B cell (primary cell): ENCODE data around the gene EHBP1L1. TPM values are rescaled to one million over a fixed set of nuclear protein-coding genes. Genes with fewer than 3 reads are reported as not detected.

ENCODE experiments used
- ATAC-seq: fragments of 200-7000 bp; cut with Tn5 transposase; one replicate; pipeline ENCODE4 v1.10.0; 2021; ENCODE audit warnings: low read depth, mild to moderate bottlenecking, moderate number of reproducible peaks, moderate library complexity
- CTCF ChIA-PET: fragments of 350-600 bp; sonication (Branson Sonifier 250); formaldehyde crosslinking; loops from one replicate; lab custom pipeline; 2021; ENCODE audit warnings: antibody characterized with exemption, inconsistent platforms; lab: Charles Lee
- POLR2A ChIA-PET: fragments of 350-600 bp; sonication (Branson Sonifier 250); formaldehyde crosslinking; loops from one replicate; lab custom pipeline; 2021; ENCODE audit warnings: antibody characterized with exemption; lab: Charles Lee
- DNase-seq: peaks from one replicate; pipeline ENCODE4 v3.0.0; 2013
- H2AFZ ChIP-seq: 2 replicates; pipeline ENCODE4 v1.6.1; 2012; ENCODE audit warnings: mild to moderate bottlenecking, low read depth, low read length; ENCODE audit not compliant: insufficient read depth, poor library complexity, severe bottlenecking
- H3K27ac ChIP-seq, 2 donors: 1 replicate in 1 of 2; 2 replicates in 1 of 2; pipeline ENCODE4 v1.5.1; 2012 to 2013; ENCODE audit warnings: low read length in 2 of 2, mild to moderate bottlenecking in 2 of 2, moderate library complexity in 1 of 2
- H3K27me3 ChIP-seq, 4 experiments: fragments of 200-600 bp in 1 of 4; sonication (generic) in 1 of 4; replicated peaks in 1 of 4; 1 replicate in 2 of 4; 2 replicates in 2 of 4; pipeline versions ENCODE4 v1.6.1 to v1.7.0; 2013 to 2016; ENCODE audit warnings: low read length in 3 of 4, mild to moderate bottlenecking in 2 of 4, mixed read lengths in 1 of 4, moderate library complexity in 1 of 4; ENCODE audit not compliant: insufficient read depth in 4 of 4, control insufficient read depth in 3 of 4; ENCODE audit errors: control extremely low read depth in 1 of 4
- H3K36me3 ChIP-seq, 2 experiments: replicated peaks in 1 of 2; 1 replicate in 1 of 2; 2 replicates in 1 of 2; pipeline versions ENCODE4 v1.6.1 to v1.7.1; 2013; ENCODE audit warnings: low read length in 1 of 2; ENCODE audit not compliant: insufficient read depth in 2 of 2, control insufficient read depth in 1 of 2; ENCODE audit errors: control extremely low read depth in 1 of 2, extremely low read depth in 1 of 2
- H3K4me1 ChIP-seq, 2 donors: fragments of 200-600 bp in 1 of 2; sonication (generic) in 1 of 2; 1 replicate in 1 of 2; 2 replicates in 1 of 2; pipeline versions ENCODE4 v1.5.1 to v1.6.1; 2013 to 2017; ENCODE audit warnings: low read length in 2 of 2; ENCODE audit not compliant: control insufficient read depth in 2 of 2, insufficient read depth in 2 of 2
- H3K4me2 ChIP-seq: replicated peaks from 2 replicates; pipeline ENCODE3; 2012; ENCODE audit warnings: mild to moderate bottlenecking, low read depth, low read length; ENCODE audit not compliant: poor library complexity, severe bottlenecking
- H3K4me3 ChIP-seq, 5 experiments: fragments of 200-600 bp in 1 of 5; sonication (generic) in 1 of 5; 1 replicate in 3 of 5; 2 replicates in 2 of 5; pipeline versions ENCODE4 v1.5.1 to v1.7.0; 2011 to 2016; ENCODE audit warnings: low read length in 4 of 5, mild to moderate bottlenecking in 4 of 5, low read depth in 2 of 5, control low read depth in 1 of 5, moderate library complexity in 1 of 5; ENCODE audit not compliant: insufficient read depth in 1 of 5; ENCODE audit errors: control extremely low read depth in 1 of 5, extremely low read depth in 1 of 5
- H3K79me2 ChIP-seq: fragments of 200-600 bp; sonication (generic); one replicate; pipeline ENCODE4 v1.6.0; 2016; ENCODE audit warnings: low read length; ENCODE audit not compliant: control insufficient read depth, insufficient read depth
- H3K9ac ChIP-seq: fragments of 200-600 bp; sonication (generic); 2 replicates; pipeline ENCODE4 v1.6.1; 2017; ENCODE audit warnings: mild to moderate bottlenecking, low read length, moderate library complexity
- H3K9me3 ChIP-seq, 3 donors: one replicate each; pipeline versions ENCODE4 v1.6.1 to v1.7.1; 2013; ENCODE audit warnings: low read length in 2 of 3; ENCODE audit not compliant: control insufficient read depth in 2 of 3, insufficient read depth in 1 of 3; ENCODE audit errors: control extremely low read depth in 1 of 3
- H4K20me1 ChIP-seq: 2 replicates; pipeline ENCODE4 v1.6.0; 2012; ENCODE audit warnings: mild to moderate bottlenecking, low read length; ENCODE audit not compliant: insufficient read depth, control insufficient read depth, poor library complexity, severe bottlenecking
- H3K27ac Mint-ChIP-seq: one replicate; pipeline ENCODE4 v1.8.0; 2021; ENCODE audit warnings: mixed read lengths
- H3K27me3 Mint-ChIP-seq: one replicate; pipeline ENCODE4 v1.8.0; 2021; ENCODE audit warnings: mixed read lengths
- H3K4me1 Mint-ChIP-seq: one replicate; pipeline ENCODE4 v1.8.0; 2021; ENCODE audit warnings: mixed read lengths
- H3K4me3 Mint-ChIP-seq: one replicate; pipeline ENCODE4 v1.8.0; 2021; ENCODE audit warnings: mixed read lengths
- H3K9me3 Mint-ChIP-seq: one replicate; pipeline ENCODE4 v1.8.0; 2022; ENCODE audit warnings: mixed read lengths; ENCODE audit not compliant: insufficient read depth
- EZH2 ChIP-seq: IDR thresholded peaks from 2 replicates; pipeline ENCODE4 v1.6.1; 2012; ENCODE audit warnings: borderline replicate concordance, low read depth, mild to moderate bottlenecking, moderate library complexity, low read length; ENCODE audit not compliant: insufficient read depth, poor library complexity, severe bottlenecking
- WGBS: methylation state at CpG from one replicate; pipeline ENCODE4 v1.1.5; 2013; ENCODE audit warnings: missing lambda C conversion rate; ENCODE audit not compliant: insufficient coverage; 5-methylcytosine and 5-hydroxymethylcytosine counted together
- intact Hi-C: fragments of 100-400 bp; cut with micrococcal nuclease; formaldehyde crosslinking; loops from one replicate; pipeline ENCODE4 v1.10.0; 2022
- polyA plus RNA-seq: library from polyadenylated mRNA; depleted of rRNA; stranded (reverse); fragments of >200 nt; gene quantifications from 2 replicates; pipeline ENCODE4 v1.2.3, GENCODE V29; 2012
- total RNA-seq, 2 donors: library from RNA; stranded (reverse); fragments of 120-200 nt in 1 of 2; gene quantifications; 1 replicate in 1 of 2; 2 replicates in 1 of 2; pipeline versions ENCODE4 v1.2.3 to v1.2.4, GENCODE V29; 2013 to 2022
- TF ChIP-seq, protein P1 (sequence below): fragments of 200-600 bp; IDR thresholded peaks from one replicate; pipeline ENCODE4 v1.8.0; 2022; ENCODE audit warnings: antibody characterized with exemption, mild to moderate bottlenecking

EHBP1L1 gene
- total and polyA plus RNA-seq, 2 donors (not counting 1 experiment from before 2014, with no cell fraction given), result 202 to 279 TPM

DNA sequence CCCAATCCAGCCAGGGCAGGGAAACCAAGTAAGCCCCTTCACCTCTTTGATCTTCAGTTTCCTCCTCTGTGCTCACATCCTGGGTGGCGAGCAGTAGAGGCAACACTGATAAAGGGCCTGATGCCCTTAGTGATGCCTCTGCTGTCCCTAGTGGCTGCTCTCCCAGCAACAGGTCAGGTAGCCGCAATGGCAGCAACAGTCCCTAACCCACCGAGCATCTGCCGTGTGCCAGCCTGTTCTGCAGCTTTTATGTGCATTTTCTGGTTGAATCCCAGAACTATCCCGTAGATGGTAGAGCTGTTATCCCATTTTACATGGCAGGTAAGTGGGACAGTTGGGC is 45.7 kb upstream of the EHBP1L1 start:
- Histone ChIP-seq H3K4me2 (no peak overlapping the region), H3K27me3 (no peaks in the 10 kb centered on the region), H3K79me2 (peaks cover 37% of the 10 kb centered on the region), H3K27ac (no peak overlapping the region), H3K9me3 (no peaks in the 10 kb centered on the region), H2AFZ (no peak overlapping the region), H3K4me1 (peaks cover 12 to 13% of the 10 kb centered on the region in 2 donors), H3K36me3 (peaks cover 0 to 52% of the 10 kb centered on the region in 2 experiments), H3K4me3 (no peak overlapping the region), H4K20me1 (peaks cover 23% of the 10 kb centered on the region), H3K9ac (no peak overlapping the region)
- ChIA-PET POLR2A (no interaction called here), CTCF (interaction anchor here (1.4 to 2.2 kb wide), 3 partner anchors 11 to 420 kb away, joined by 3 to 8 read pairs (median 4); no protein-coding TSS in a partner anchor)
- DNase-seq (no peak), ATAC-seq (no peak)
- H3K27me3 Mint-ChIP-seq, result no peaks in the 10 kb centered on the region
- H3K9me3 Mint-ChIP-seq, result no peaks in the 10 kb centered on the region
- H3K27ac Mint-ChIP-seq, result no peak overlapping the region
- intact Hi-C loops, result no loop called here
- no peak for TF ChIP-seq EZH2
- TF ChIP-seq, protein P1, sequence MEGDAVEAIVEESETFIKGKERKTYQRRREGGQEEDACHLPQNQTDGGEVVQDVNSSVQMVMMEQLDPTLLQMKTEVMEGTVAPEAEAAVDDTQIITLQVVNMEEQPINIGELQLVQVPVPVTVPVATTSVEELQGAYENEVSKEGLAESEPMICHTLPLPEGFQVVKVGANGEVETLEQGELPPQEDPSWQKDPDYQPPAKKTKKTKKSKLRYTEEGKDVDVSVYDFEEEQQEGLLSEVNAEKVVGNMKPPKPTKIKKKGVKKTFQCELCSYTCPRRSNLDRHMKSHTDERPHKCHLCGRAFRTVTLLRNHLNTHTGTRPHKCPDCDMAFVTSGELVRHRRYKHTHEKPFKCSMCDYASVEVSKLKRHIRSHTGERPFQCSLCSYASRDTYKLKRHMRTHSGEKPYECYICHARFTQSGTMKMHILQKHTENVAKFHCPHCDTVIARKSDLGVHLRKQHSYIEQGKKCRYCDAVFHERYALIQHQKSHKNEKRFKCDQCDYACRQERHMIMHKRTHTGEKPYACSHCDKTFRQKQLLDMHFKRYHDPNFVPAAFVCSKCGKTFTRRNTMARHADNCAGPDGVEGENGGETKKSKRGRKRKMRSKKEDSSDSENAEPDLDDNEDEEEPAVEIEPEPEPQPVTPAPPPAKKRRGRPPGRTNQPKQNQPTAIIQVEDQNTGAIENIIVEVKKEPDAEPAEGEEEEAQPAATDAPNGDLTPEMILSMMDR, result peak; percentile 13
- 89% methylated on average over 5 of the region's 5 CpGs for WGBS
- peaks cover 16% of the 10 kb centered on the region for H3K4me1 Mint-ChIP-seq
- no peak overlapping the region for H3K4me3 Mint-ChIP-seq

DNA sequence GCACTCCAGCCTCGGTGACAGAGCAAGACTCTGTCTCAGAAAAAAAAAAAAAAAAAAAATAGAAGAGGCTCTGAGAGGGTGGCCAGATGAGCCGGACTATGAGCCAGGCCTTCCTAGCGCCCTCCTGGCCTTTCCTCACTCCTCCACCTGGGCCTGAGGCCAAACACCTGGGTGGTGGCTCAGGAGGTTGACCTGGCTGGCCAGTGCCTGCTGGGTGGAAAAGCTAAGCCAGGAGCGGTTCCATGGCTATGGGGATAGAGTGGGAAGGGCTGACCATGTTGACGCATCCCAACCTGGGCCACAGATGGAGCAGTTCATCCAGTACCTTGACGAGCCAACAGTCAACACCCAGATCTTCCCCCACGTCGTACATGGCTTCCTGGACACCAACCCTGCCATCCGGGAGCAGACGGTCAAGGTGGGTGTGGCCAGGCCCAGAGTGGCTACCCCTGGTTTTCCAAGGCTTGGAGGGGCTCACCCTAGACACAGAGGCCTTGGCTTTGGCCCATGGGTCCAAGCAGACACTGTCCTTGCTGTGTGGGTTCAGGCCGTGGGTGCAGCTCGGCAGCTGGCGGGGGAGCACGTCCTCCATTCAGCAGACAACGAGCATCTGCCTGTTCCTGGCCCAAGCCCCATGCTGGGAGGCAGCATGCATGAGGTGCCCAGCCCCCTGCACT is 43.3 kb upstream of the EHBP1L1 start:
- Mint-ChIP-seq H3K4me3 (no peak overlapping the region), H3K9me3 (no peaks in the 10 kb centered on the region), H3K27me3 (no peaks in the 10 kb centered on the region), H3K4me1 (peaks cover 2% of the 10 kb centered on the region), H3K27ac (no peak overlapping the region)
- ChIA-PET CTCF (no interaction called here), POLR2A (interaction anchor here (0.6 to 0.7 kb wide), 4 partner anchors 18 to 787 kb away, joined by 6 to 9 read pairs (median 6); no protein-coding TSS in a partner anchor)
- Histone ChIP-seq H3K27me3 (no peaks in the 10 kb centered on the region), H3K9ac (no peak overlapping the region), H3K4me1 (no peaks in the 10 kb centered on the region), H3K4me2 (no peak overlapping the region), H3K9me3 (no peaks in the 10 kb centered on the region), H3K79me2 (peaks cover 16% of the 10 kb centered on the region), H3K36me3 (peaks cover 2 to 58% of the 10 kb centered on the region in 2 experiments), H3K4me3 (no peak overlapping the region), H2AFZ (no peak overlapping the region), H4K20me1 (peaks cover 5% of the 10 kb centered on the region), H3K27ac (no peak overlapping the region)
- DNase-seq (no peak), ATAC-seq (no peak)
- TF ChIP-seq, protein P1, result no peak
- TF ChIP-seq EZH2, result no peak
- intact Hi-C loops, result no loop called here
- WGBS, result 95% methylated on average over 13 of the region's 15 CpGs
